HEK293 (cell line): ENCODE measurements around the gene GPR18.
A peak's percentile ranks its signal among the peaks of the same experiment; 100 is the strongest.

Experiments used
- CTCF ChIA-PET: fragments of 350-600 bp; formaldehyde crosslinking; extraction: SDS; loops from one replicate; lab custom pipeline; 2021; ENCODE audit warnings: antibody characterized with exemption; lab: Yijun Ruan, JAX
- POLR2A ChIA-PET: fragments of 300-600 bp; formaldehyde crosslinking; extraction: SDS; loops from one replicate; lab custom pipeline; 2020; ENCODE audit warnings: antibody characterized with exemption, inconsistent platforms; lab: Yijun Ruan, JAX
- H3K27ac ChIP-seq: fragments of 200-500 bp; sonication (Bioruptor generic); 2 replicates; pipeline ENCODE4 v1.5.1; 2014; ENCODE audit warnings: low read depth, low read length, control low read depth, inconsistent platforms; ENCODE audit errors: extremely low read depth
- H3K36me3 ChIP-seq, 2 experiments: fragments of 200-500 bp in 1 of 2; sonication (Bioruptor generic) in 1 of 2; 1 replicate in 1 of 2; 2 replicates in 1 of 2; pipeline ENCODE4 v1.5.1; 2014 to 2017; ENCODE audit warnings: inconsistent platforms in 2 of 2, low read length in 2 of 2; ENCODE audit not compliant: control insufficient read depth in 2 of 2, insufficient read depth in 1 of 2
- H3K4me1 ChIP-seq: fragments of 200-500 bp; sonication (Bioruptor generic); 2 replicates; pipeline ENCODE4 v1.5.1; 2014; ENCODE audit warnings: mild to moderate bottlenecking, low read length, inconsistent platforms; ENCODE audit not compliant: control insufficient read depth, insufficient read depth
- H3K4me3 ChIP-seq: 2 replicates; pipeline ENCODE4 v1.5.1; 2011; ENCODE audit warnings: low read depth, mild to moderate bottlenecking, control low read depth, low read length, moderate library complexity
- H3K9me3 ChIP-seq: fragments of 200-500 bp; sonication (Bioruptor generic); 2 replicates; pipeline ENCODE4 v1.5.1; 2014; ENCODE audit warnings: low read depth, low read length, inconsistent platforms; ENCODE audit not compliant: control insufficient read depth, insufficient read depth
- GLI2 ChIP-seq: fragments of 450-650 bp; formaldehyde crosslinking; IDR thresholded peaks from 2 replicates; pipeline ENCODE4; 2017; ENCODE audit warnings: missing biosample characterization, missing genetic modification characterization, low read depth, borderline replicate concordance
- TSHZ1 ChIP-seq: fragments of 450-650 bp; formaldehyde crosslinking; IDR thresholded peaks from 2 replicates; pipeline ENCODE4 v1.5.1; 2016; ENCODE audit warnings: missing biosample characterization, missing genetic modification characterization, borderline replicate concordance
- ZBTB17 ChIP-seq: fragments of 450-650 bp; formaldehyde crosslinking; IDR thresholded peaks from 2 replicates; pipeline ENCODE4 v1.5.1; 2016; ENCODE audit warnings: missing biosample characterization, missing genetic modification characterization
- ZBTB26 ChIP-seq: fragments of 450-650 bp; formaldehyde crosslinking; optimal IDR thresholded peaks from 2 replicates; pipeline ENCODE3; 2016; ENCODE audit warnings: missing biosample characterization, mild to moderate bottlenecking, missing genetic modification characterization
- ZBTB8A ChIP-seq: fragments of 450-650 bp; formaldehyde crosslinking; IDR thresholded peaks from 2 replicates; pipeline ENCODE4 v1.5.1; 2016; ENCODE audit warnings: missing biosample characterization, missing genetic modification characterization
- ZNF202 ChIP-seq: fragments of 450-650 bp; formaldehyde crosslinking; IDR thresholded peaks from 2 replicates; pipeline ENCODE4 v1.5.1; 2016; ENCODE audit warnings: missing biosample characterization, missing genetic modification characterization, borderline replicate concordance
- ZNF266 ChIP-seq: fragments of 450-650 bp; formaldehyde crosslinking; IDR thresholded peaks from 2 replicates; pipeline ENCODE4 v1.5.1; 2016; ENCODE audit warnings: missing biosample characterization, missing genetic modification characterization, low read depth
- ZNF302 ChIP-seq: fragments of 450-650 bp; formaldehyde crosslinking; IDR thresholded peaks from 2 replicates; pipeline ENCODE4 v1.5.1; 2016; ENCODE audit warnings: missing biosample characterization, missing genetic modification characterization, low read depth
- ZNF366 ChIP-seq: fragments of 450-650 bp; formaldehyde crosslinking; conservative IDR thresholded peaks from 2 replicates; pipeline ENCODE4 v1.5.1; 2016; ENCODE audit warnings: missing biosample characterization, missing genetic modification characterization
- ZNF449 ChIP-seq: fragments of 450-650 bp; formaldehyde crosslinking; IDR thresholded peaks from 2 replicates; pipeline ENCODE4 v1.5.1; 2017; ENCODE audit warnings: missing biosample characterization, mild to moderate bottlenecking, missing genetic modification characterization, moderate library complexity
- ZNF585B ChIP-seq: fragments of 450-650 bp; formaldehyde crosslinking; IDR thresholded peaks from 2 replicates; pipeline ENCODE4 v1.5.1; 2016; ENCODE audit warnings: missing biosample characterization, missing genetic modification characterization
- ZNF600 ChIP-seq: fragments of 450-650 bp; formaldehyde crosslinking; IDR thresholded peaks from 2 replicates; pipeline ENCODE4 v1.5.1; 2016; ENCODE audit warnings: missing biosample characterization, missing genetic modification characterization
- ZNF645 ChIP-seq: fragments of 450-650 bp; formaldehyde crosslinking; IDR thresholded peaks from 2 replicates; pipeline ENCODE4; 2016; ENCODE audit warnings: missing biosample characterization, missing genetic modification characterization
- ZNF658 ChIP-seq: fragments of 450-650 bp; formaldehyde crosslinking; IDR thresholded peaks from 2 replicates; pipeline ENCODE4; 2016; ENCODE audit warnings: missing biosample characterization, missing genetic modification characterization
- ZNF843 ChIP-seq: fragments of 450-650 bp; formaldehyde crosslinking; IDR thresholded peaks from 2 replicates; pipeline ENCODE4 v1.5.1; 2016; ENCODE audit warnings: missing biosample characterization, missing genetic modification characterization

The GPR18 gene

GRCh38 chr13:99206873-99207272 lies 51.3 kb downstream of the GPR18 start:
- H3K36me3 ChIP-seq = peaks cover 0 to 8% of the 10 kb centered on the region in 2 experiments; a peak in 1 of 3 replicates
- H3K4me3 ChIP-seq = no peak overlapping the region
- CTCF ChIA-PET = interaction anchor here (1.0 kb wide), 1 partner anchor 30 kb away, joined by 5 read pairs; no protein-coding TSS in a partner anchor
- H3K4me1 ChIP-seq = no peaks in the 10 kb centered on the region
- POLR2A ChIA-PET = no interaction called here
- no peak for TF ChIP-seq GLI2 (tag by site-specific recombination)
- TF ChIP-seq ZNF449 (tag by site-specific recombination) = no peak
- no peak overlapping the region for H3K27ac ChIP-seq
- no peaks in the 10 kb centered on the region for H3K9me3 ChIP-seq

GRCh38 chr13:99206226-99206625 lies 52.0 kb downstream of the GPR18 start:
- Histone ChIP-seq H3K27ac (no peak overlapping the region), H3K4me1 (no peaks in the 10 kb centered on the region), H3K36me3 (peaks cover 0 to 8% of the 10 kb centered on the region in 2 experiments; a peak in 1 of 3 replicates), H3K4me3 (no peak overlapping the region), H3K9me3 (no peaks in the 10 kb centered on the region)
- ChIA-PET POLR2A (no interaction called here), CTCF (no interaction called here)
- TF ChIP-seq ZBTB8A = no peak
- no peak for TF ChIP-seq ZNF266
- no peak for TF ChIP-seq ZNF302 (tag by site-specific recombination)
- no peak for TF ChIP-seq ZNF843
- no peak for TF ChIP-seq ZNF202 (tag by site-specific recombination)
- TF ChIP-seq ZNF585B = no peak
- TF ChIP-seq ZNF645 (tag by site-specific recombination) = no peak
- no peak for TF ChIP-seq ZNF658 (tag by site-specific recombination)
- TF ChIP-seq TSHZ1 (tag by site-specific recombination) = no peak
- TF ChIP-seq ZNF366 = no peak
- TF ChIP-seq ZNF600 = no peak

- TF ChIP-seq ZBTB26 (tag by site-specific recombination) = no peak
- TF ChIP-seq ZBTB17 (tag by site-specific recombination) = peak; percentile 14; the same call in 1 of the 2 replicates
- ChIA-PET POLR2A (no interaction called here), CTCF (interaction anchor here (0.6 kb wide), 1 partner anchor 1481 kb away, joined by 5 read pairs; no protein-coding TSS in a partner anchor)
- Histone ChIP-seq H3K4me3 (no peak overlapping the region), H3K9me3 (no peaks in the 10 kb centered on the region), H3K4me1 (no peaks in the 10 kb centered on the region), H3K36me3 (peaks cover 0 to 8% of the 10 kb centered on the region in 2 experiments; a peak in 1 of 3 replicates), H3K27ac (no peak overlapping the region)
Measured at GRCh38 chr13:99205621-99206220, 52.5 kb downstream of the GPR18 start.
